AG04450 (cell line): ENCODE data around the gene SLC44A1. TPM values are rescaled to one million over a fixed set of nuclear protein-coding genes. Genes with fewer than 3 reads are reported as not detected.
A peak's percentile ranks its signal among the peaks of the same experiment; 100 is the strongest.

Source experiments
- CTCF ChIA-PET: fragments of 300-600, 350-600 bp; formaldehyde crosslinking; extraction: SDS; loops from one replicate; lab custom pipeline; 2022; ENCODE audit warnings: antibody characterized with exemption, inconsistent platforms; lab: Charles Lee
- POLR2A ChIA-PET: fragments of 350-600 bp; formaldehyde crosslinking; extraction: SDS; loops from one replicate; lab custom pipeline; 2021; ENCODE audit warnings: antibody characterized with exemption, inconsistent platforms; lab: Yijun Ruan, JAX
- DNase-seq: peaks from one replicate; pipeline ENCODE4 v3.0.0-alpha.2; 2011; ENCODE audit warnings: low read depth, low spot score
- H3K27ac ChIP-seq: one replicate; pipeline ENCODE4 v1.5.1; 2012; ENCODE audit warnings: low read depth, low read length, control low read depth
- H3K27me3 ChIP-seq: one replicate; pipeline ENCODE4 v1.6.0; 2012; ENCODE audit warnings: low read length; ENCODE audit not compliant: control insufficient read depth, insufficient read depth
- H3K4me3 ChIP-seq: 2 replicates; pipeline ENCODE4 v1.5.1; 2011; ENCODE audit warnings: mild to moderate bottlenecking, low read depth, low read length, control low read depth
- H3K9me3 ChIP-seq: 2 replicates; pipeline ENCODE4 v1.5.1; 2012; ENCODE audit warnings: low read length; ENCODE audit not compliant: control insufficient read depth, insufficient read depth
- CTCF ChIP-seq: IDR thresholded peaks from 2 replicates; pipeline ENCODE4 v1.5.1; 2011; ENCODE audit warnings: low read depth, low read length, control low read depth, inconsistent platforms
- polyA plus RNA-seq: library from polyadenylated mRNA; depleted of rRNA; stranded (reverse); fragments of >200 nt; gene quantifications from 2 replicates; pipeline ENCODE4 v1.2.3, GENCODE V29; 2011

SLC44A1 gene
- polyA plus RNA-seq, 1 experiment, result 15.6 TPM

GRCh38 chr9:105425816-105426433, 181.5 kb downstream of the SLC44A1 start:
- H3K4me3 ChIP-seq, result no peak overlapping the region
- no peaks in the 10 kb centered on the region for H3K9me3 ChIP-seq
- no peak overlapping the region for H3K27ac ChIP-seq
- no peaks in the 10 kb centered on the region for H3K27me3 ChIP-seq
- TF ChIP-seq CTCF, result peak; percentile 60
- ChIA-PET POLR2A (no interaction called here), CTCF (interaction anchor here (0.6 to 2.2 kb wide), 7 partner anchors 10 to 534 kb away, joined by 3 to 9 read pairs (median 4); no protein-coding TSS in a partner anchor)
- DNase-seq, result no peak

GRCh38 chr9:105426657-105427056, 182.2 kb downstream of the SLC44A1 start:
- POLR2A ChIA-PET, result no interaction called here
- no peak for TF ChIP-seq CTCF
- no peak for DNase-seq
- CTCF ChIA-PET, result interaction anchor here (0.7 to 2.2 kb wide), 3 partner anchors 48 to 292 kb away, joined by 4 to 9 read pairs (median 7); no protein-coding TSS in a partner anchor
- Histone ChIP-seq H3K9me3 (no peaks in the 10 kb centered on the region), H3K27ac (no peak overlapping the region), H3K27me3 (no peaks in the 10 kb centered on the region), H3K4me3 (no peak overlapping the region)

- DNase-seq, result no peak
- CTCF ChIA-PET, result interaction anchor here (2.0 kb wide), 1 partner anchor 16 kb away, joined by 12 read pairs; no protein-coding TSS in a partner anchor
- no peaks in the 10 kb centered on the region for H3K27me3 ChIP-seq
- POLR2A ChIA-PET, result no interaction called here
- peaks cover 4% of the 10 kb centered on the region for H3K9me3 ChIP-seq
- no peak overlapping the region for H3K4me3 ChIP-seq
- no peak for TF ChIP-seq CTCF
- H3K27ac ChIP-seq, result no peak overlapping the region
Measured at GRCh38 chr9:105431424-105432246, 187.2 kb downstream of the SLC44A1 start.

- peaks cover 4% of the 10 kb centered on the region for H3K9me3 ChIP-seq
- no peak overlapping the region for H3K4me3 ChIP-seq
- TF ChIP-seq CTCF, result no peak
- no peaks in the 10 kb centered on the region for H3K27me3 ChIP-seq
- DNase-seq, result no peak
- ChIA-PET POLR2A (no interaction called here), CTCF (no interaction called here)
- H3K27ac ChIP-seq, result no peak overlapping the region
Measured at GRCh38 chr9:105432247-105432842, 187.9 kb downstream of the SLC44A1 start.
